ENCODE data around the gene SGF29.
"Not testable (repeated sequence)": the region's sequence is repeated elsewhere in the genome, so short reads cannot be mapped to it uniquely, and the experiment has no call there.

DNA sequence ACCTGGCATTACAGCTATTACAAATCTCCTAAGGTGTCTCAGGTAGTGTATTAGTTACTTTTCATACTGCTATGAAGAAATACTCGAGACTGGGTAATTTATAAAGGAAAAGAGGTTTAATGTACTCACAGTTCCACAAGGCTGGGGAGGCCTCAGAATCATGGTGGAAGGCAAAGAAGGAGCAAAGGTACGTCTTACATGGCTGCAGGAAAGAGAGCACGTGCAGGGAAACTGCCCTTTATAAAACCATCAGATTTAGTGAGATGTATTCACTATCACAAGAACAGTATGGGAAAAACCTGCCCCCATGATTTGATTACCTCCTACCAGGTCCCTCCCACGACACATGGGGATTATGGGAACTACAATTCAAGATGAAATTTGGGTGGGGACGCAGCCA is 77.2 kb downstream of the SGF29 start:
- TF ChIP-seq, protein P1, sequence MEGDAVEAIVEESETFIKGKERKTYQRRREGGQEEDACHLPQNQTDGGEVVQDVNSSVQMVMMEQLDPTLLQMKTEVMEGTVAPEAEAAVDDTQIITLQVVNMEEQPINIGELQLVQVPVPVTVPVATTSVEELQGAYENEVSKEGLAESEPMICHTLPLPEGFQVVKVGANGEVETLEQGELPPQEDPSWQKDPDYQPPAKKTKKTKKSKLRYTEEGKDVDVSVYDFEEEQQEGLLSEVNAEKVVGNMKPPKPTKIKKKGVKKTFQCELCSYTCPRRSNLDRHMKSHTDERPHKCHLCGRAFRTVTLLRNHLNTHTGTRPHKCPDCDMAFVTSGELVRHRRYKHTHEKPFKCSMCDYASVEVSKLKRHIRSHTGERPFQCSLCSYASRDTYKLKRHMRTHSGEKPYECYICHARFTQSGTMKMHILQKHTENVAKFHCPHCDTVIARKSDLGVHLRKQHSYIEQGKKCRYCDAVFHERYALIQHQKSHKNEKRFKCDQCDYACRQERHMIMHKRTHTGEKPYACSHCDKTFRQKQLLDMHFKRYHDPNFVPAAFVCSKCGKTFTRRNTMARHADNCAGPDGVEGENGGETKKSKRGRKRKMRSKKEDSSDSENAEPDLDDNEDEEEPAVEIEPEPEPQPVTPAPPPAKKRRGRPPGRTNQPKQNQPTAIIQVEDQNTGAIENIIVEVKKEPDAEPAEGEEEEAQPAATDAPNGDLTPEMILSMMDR (IDR thresholded peaks at IDR 0.05): not testable (repeated sequence)
- not testable (repeated sequence) for TF ChIP-seq POLR2A (IDR thresholded peaks at IDR 0.05)
